Endometrium (tissue), 2 donors: Measurements from ENCODE around the gene CACNG5.
"Not testable (repeated sequence)": the region's sequence is repeated elsewhere in the genome, so short reads cannot be mapped to it uniquely, and the experiment has no call there.

Source experiments
- FAIRE-seq: peaks from 2 replicates; lab custom pipeline; 2012; peaks lifted over from hg19 to GRCh38; lab: Jason Lieb, UNC
- donor health status: control.
- donor health status: control.

CACNG5 gene

DNA sequence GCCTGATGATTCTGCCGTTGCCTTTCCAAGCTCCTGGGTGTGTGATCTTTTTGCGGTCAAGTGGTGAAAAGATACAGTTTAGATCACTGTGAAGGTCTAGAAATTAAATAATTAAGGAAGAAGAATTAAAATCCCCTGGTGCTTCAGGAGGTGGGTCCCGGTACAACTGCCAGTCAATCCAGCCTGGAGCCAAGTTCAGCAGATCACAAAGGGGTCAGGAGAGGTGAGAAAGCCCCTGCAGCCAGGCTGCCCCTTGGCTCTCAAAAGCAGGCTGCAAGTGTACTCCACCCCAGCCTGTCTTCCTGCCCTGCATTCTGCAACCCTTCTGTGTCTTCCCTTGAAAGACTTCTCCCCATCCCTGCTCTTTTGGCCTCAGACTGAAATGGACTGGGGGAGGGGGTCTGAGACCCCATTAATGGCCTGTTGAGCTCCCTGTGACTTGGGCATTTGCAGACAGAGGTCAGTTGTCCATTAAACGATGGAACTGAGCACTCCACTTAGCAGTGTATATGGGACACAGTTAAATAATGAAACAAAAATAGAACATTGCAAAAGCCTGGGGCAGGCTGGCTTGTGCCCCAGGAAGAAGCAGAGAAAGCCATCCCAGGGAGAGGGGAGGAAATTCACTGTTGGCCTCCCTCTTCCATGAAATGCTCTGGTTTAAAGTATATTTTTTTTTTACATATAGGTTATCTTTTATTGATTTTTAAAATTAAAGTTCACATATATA, 15.1 kb downstream of the CACNG5 start:
- no peak for FAIRE-seq

DNA sequence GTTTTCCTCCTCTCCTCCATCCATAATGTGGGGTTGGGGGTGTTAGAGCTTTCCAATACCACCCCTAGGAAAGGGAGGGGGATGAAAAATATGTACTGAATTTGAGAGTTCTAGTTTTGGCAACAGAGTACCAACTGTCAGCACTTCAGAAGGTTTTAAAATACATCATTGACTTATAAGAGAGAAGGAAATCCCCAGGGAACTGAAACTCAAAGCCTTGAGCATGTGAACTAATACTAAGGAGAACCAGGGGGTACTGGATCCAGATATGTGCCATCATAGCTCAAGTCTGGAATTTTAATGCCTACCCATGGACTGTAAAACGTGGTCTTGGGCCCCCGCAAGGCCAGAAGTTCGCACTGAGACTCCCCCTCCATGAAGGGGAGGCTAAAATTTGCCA, 15.8 kb downstream of the CACNG5 start:
- no peak for FAIRE-seq

GRCh38 chr17:66855204-66855603, 20.3 kb downstream of the CACNG5 start:
- FAIRE-seq, result no peak

DNA sequence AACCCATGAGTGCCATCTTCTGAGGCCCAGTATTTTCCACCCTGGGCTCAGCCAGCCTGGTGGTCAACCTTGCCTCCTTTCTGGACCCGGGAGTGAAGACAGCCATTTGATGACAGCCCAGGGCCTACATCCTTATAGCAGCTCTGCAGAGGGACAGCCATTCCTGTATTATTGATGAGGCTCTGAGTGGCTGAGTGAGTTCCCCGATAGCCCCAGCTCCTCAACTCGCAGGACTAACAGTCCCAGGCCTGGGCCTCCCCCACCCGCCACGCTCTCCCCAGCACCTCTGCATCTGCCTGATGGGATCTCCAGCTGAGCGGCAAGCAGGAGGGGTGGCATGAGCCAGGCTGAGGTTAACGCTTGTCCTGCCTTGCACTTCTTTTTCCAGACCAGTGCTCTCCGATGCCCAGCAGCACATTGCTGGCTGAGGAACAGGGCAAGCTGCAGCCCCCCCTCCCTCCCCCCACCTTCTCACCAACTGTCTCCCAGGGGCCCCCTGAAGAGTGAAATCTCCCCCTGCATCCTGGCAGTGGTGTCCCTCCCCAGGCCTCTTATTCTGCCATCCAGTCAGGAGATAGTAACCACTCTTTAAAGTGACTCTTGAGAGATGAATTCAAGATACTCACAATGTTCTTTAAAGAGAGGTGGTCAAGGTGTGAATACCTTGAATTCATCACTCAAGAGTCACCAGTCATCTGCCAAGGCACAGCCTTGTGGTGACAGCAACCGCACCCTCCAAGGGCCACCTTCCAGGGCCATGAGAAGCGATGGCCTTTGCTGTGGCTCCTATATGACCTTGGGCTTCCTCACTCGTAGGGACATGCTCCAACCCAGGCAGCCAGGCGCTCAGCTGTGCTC, 23.5 kb downstream of the CACNG5 start:
- FAIRE-seq, result no peak

DNA sequence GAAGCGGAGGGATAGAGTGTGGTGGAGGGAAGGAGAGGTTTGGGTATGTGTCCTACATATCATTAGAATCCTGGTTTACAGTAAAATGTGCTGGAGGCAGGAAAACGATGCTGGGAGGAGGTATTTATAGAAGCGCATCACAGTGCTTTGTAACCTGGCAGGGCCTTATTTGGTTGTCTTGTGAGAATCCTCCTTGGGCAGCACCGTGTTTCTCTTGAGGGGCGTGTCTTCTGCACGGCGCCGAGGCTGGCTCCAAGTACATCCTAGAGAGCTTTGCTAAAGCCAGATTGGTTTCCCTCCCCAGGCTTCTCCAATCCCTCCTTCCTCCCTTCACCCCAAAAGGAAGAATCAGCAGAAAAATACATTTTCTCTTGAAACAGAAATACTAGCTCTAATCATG, 24.4 kb downstream of the CACNG5 start:
- no peak for FAIRE-seq

GRCh38 chr17:66860204-66860603, 25.3 kb downstream of the CACNG5 start:
- no peak for FAIRE-seq

- no peak for FAIRE-seq
Observed at GRCh38 chr17:66863820-66864219, 28.9 kb downstream of the CACNG5 start.

- no peak for FAIRE-seq
Observed at GRCh38 chr17:66865151-66865550, 30.2 kb downstream of the CACNG5 start.

DNA sequence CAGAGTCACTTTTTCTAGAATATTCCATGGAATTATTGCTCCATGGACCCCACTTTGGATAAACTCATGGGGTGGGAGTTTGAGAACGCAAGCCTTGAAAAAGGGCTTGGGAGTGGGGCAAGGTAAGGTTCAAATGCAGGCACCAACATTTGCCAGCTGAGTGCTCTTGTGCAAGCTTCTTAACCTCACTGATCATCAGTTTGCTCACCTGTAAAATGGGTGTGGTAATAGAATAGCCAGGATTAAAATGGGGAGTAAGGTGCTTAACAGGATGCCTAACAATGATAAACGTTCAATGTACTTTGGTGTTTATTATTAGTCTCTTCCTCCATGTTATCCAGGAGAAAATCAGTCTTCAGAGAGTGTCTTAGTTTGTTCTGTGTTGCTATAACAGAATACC, 39.0 kb downstream of the CACNG5 start:
- FAIRE-seq, result no peak

- no peak for FAIRE-seq
Observed at GRCh38 chr17:66884931-66885330, 50.0 kb downstream of the CACNG5 start.

DNA sequence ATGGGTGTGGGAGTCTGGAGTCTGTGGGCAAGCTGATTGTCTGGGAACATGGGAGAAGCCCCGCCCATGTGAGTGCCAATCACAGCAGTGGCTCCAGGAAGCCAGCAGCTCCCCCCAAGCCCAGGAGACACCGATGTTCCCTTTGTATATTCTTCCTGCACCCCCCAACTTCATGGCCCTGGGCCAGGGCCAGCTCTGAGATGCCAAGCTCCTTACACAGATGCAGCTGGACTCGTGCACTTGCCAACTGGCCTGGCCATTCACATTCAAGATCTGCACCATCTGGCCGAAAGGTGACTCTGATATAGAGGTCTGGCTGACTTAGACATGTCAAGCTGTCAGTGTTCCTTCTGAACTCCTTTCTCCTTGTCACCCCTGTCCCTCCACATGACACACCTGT, 50.5 kb downstream of the CACNG5 start:
- FAIRE-seq, result no peak

DNA sequence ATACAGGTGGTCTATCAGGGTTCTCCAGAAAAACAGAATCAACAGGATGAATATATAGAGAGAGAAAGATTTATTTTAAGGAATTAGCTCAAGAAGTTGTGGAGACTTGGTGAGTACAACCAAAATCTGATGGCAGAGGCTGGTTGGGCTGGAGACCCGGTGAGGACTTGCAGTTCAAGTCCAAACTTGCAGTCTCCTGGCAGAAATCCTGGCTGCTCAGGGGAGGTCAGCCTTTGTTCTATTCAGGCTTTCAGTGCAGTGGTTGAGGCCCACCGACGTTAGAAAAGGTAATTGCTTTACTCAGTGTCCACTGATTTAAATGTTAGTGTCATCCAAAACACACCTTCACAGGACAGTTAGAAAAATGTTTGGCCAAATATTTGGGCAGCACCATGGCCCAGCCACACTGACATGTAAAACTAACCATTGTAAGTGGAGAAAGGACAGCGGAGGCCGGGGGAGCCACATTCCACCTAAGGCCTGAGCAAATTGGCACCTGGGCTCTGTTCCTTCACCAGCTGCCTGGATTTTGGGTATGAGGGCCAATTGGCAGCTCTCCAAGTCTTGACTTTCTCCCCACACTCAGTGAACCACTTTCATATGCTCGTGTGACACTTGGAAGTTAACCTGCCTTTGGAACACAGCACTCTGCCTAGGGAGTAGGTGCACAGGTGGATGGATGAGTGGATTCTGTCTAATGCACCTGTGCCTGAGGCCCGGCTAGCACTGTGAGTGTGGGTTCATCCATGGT, 54.7 kb downstream of the CACNG5 start:
- FAIRE-seq, result no peak

GRCh38 chr17:66892246-66892645, 57.3 kb downstream of the CACNG5 start:
- no peak for FAIRE-seq

DNA sequence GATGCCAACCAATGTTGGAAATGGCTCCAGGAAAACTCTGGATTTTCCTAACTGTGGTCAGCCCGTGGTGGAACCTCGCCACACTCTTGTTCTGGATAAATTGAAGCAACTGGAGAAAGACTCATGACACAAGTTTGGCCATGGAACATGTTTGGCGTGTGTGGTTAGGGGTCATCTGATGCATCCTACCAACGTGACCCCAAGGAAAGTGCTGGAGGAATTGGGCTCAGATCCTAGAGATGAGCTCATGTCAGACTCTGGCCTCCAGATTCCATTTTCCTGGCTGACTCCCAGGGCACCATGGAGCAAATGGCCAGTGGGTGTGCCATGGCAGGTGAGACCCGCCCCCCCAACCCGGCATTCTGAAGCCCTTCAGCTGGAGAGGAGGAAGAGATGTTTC, 58.5 kb downstream of the CACNG5 start:
- FAIRE-seq, result no peak

DNA sequence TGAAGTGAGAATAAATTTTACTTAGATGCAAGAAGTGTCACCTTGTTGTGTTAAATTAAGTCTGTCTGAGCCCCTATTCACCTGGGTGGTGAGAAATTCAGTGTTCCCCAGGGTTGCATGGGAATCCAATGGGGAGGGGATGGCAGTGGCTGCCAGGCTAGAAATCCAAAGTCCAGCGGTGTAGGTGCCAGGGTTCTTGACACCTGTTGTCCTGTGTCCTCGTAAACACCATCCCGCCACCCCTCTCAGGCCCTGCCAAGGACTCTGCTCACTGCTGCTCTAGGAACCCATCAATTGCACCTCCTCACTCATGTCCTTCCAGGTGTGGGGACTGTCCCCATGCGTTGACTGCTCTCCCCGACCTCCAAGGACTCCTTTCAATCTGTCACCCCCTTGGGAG, 58.9 kb downstream of the CACNG5 start:
- no peak for FAIRE-seq

GRCh38 chr17:66897141-66897540, 62.2 kb downstream of the CACNG5 start:
- FAIRE-seq, result no peak

- FAIRE-seq, result no peak
Observed at GRCh38 chr17:66898536-66898935, 63.6 kb downstream of the CACNG5 start.

- FAIRE-seq, result no peak
Observed at GRCh38 chr17:66900126-66901010, 65.5 kb downstream of the CACNG5 start.

GRCh38 chr17:66903296-66903695, 68.4 kb downstream of the CACNG5 start:
- not testable (repeated sequence) for FAIRE-seq

DNA sequence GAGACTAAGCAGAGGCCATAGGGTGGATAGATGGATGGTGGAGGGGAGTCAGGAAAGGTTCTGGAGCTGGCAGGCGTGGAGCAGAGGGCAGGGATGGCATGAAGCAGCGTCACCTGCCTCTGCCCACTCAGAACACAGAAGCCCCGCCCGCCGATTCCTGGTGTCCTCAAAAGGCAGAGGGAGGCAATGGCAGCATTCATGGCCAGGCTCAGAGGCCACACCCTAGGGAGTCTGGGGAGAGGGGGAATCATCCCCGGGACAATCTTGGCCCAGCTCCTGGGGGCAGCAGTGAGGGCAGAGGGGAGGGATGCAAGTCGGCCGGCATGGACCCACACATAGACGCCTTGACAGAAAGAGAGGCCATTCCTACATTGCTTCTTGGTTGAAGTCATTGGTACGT, 68.9 kb downstream of the CACNG5 start:
- no peak for FAIRE-seq

DNA sequence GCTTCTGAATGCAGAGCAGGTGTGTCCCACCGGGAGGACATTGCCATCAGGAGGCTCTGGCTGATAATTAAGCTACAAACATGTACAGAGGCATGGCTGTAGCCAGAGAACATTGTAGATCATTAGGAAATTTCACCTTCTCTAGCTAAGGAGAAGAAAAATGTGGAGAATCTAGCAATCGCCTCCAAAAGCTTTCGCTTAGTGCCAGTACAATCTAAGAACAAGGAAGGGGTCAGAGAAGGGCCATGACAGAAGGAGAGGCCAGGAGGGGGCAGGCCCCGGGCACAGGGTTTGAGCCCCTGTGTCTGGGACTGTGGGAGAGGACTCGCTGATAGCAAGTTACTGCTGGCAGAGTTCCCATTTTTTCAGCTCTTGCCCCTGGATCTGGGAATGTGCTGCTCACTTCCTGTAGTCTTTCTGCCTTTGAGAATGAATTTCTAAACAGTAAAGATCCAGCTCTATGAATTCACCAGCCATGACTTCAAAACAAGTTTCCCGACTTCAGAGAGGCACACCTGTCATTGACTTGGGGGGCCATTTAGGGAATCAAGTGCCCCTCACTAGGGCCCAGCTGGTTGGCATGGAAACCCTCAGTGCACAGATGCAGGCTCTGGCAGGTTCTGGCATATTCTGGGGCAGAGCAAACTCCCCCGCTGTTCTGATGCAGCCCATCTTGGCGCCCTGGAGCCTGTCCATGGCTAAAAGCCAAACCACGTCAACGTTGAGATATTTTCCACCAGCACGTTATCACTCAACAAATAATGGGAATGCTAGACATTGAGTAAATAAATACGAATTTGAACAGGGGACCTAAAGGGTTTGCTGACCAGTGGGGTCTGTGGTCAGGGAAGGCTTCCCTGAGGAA, 70.1 kb downstream of the CACNG5 start:
- no peak for FAIRE-seq
